ENCODE data around the gene PTEN.

Gene PTEN

DNA sequence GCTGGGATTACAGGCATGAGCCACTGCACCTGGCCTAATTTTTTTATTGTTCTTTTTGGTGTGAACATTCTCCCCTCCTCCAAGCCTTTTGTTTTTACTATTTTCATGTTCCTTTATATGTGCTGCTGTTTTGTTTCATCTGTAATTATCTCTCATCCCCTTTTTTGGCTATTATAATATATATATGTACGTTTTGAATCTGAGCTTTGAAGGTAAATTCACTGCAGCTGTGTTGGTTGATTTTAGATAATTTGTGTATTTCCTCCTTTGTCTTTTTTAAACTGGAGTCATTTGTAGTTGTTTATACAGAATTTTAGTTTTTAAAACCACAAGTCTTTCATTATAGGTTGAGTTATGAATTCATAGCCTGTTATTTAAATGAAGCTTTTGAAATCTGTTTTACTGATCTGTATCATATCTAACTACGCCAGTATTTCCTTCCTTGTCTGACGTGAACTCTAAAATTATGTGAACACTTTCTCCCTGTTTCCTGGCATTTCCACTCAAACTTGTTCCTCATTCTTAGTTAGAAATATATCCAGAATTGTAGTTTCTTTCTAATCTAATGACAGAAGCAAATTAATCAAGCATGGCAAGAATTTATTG, 54.9 kb downstream of the PTEN start:
- Histone ChIP-seq H3K27me3 (ENCODE audit: low read length) (no peaks in the 10 kb centered on the region), H3F3A (ENCODE audit: insufficient read depth) (peaks cover 22% of the 10 kb centered on the region; the same call in 1 of the 2 replicates), H2AFZ (ENCODE audit: low read depth, low read length, severe bottlenecking) (no peak overlapping the region), H3K4me2 (ENCODE audit: low read depth, low read length, poor library complexity, severe bottlenecking) (no peak overlapping the region), H3K4me3 (ENCODE audit: insufficient read depth, low read length, poor library complexity, severe bottlenecking) (no peak overlapping the region), H3K9ac (ENCODE audit: low read length) (no peak overlapping the region), H3K9me2 (replicated peaks; ENCODE audit: insufficient read depth, low read length) (no peaks in the 10 kb centered on the region), H4K20me1 (ENCODE audit: low read depth, low read length) (peaks cover 67% of the 10 kb centered on the region), H3K79me2 (ENCODE audit: insufficient read depth, low read length) (peaks cover 100% of the 10 kb centered on the region), H3K36me3 (ENCODE audit: low read length) (peaks cover 39% of the 10 kb centered on the region), H3K9me3 (ENCODE audit: insufficient read depth, low read length) (no peaks in the 10 kb centered on the region), H3K27ac (ENCODE audit: low read depth, low read length) (no peak overlapping the region)
- no peak for TF ChIP-seq EZH2phosphoT487 (conservative IDR thresholded peaks at IDR 0.05; ENCODE audit: low read length)
- TF ChIP-seq, protein P1, sequence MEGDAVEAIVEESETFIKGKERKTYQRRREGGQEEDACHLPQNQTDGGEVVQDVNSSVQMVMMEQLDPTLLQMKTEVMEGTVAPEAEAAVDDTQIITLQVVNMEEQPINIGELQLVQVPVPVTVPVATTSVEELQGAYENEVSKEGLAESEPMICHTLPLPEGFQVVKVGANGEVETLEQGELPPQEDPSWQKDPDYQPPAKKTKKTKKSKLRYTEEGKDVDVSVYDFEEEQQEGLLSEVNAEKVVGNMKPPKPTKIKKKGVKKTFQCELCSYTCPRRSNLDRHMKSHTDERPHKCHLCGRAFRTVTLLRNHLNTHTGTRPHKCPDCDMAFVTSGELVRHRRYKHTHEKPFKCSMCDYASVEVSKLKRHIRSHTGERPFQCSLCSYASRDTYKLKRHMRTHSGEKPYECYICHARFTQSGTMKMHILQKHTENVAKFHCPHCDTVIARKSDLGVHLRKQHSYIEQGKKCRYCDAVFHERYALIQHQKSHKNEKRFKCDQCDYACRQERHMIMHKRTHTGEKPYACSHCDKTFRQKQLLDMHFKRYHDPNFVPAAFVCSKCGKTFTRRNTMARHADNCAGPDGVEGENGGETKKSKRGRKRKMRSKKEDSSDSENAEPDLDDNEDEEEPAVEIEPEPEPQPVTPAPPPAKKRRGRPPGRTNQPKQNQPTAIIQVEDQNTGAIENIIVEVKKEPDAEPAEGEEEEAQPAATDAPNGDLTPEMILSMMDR (IDR thresholded peaks at IDR 0.05; ENCODE audit: insufficient read depth, low read length, poor library complexity, severe bottlenecking), result no peak

DNA sequence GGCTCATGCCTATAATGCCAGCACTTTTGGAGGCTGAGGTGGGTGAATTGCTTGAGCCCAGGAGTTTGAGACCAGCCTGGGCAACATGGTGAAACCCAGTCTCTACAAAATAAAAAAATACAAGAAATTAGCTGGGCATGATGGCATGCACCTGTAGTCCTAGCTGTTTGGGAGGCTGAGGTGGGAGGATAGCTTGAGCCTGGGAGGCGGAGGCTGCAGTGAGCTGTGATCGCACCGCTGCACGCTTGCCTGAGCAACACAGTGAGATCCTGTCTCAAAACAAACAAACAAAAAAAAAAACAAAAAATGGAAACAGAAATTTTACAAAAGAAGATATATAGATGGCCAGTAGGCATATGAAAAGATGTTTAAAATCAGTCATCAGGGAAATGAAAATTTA, 57.1 kb downstream of the PTEN start:
- TF ChIP-seq, protein P1 (IDR thresholded peaks at IDR 0.05; ENCODE audit: insufficient read depth, low read length, poor library complexity, severe bottlenecking), result no peak
- TF ChIP-seq EZH2phosphoT487 (conservative IDR thresholded peaks at IDR 0.05; ENCODE audit: low read length), result no peak
- H3K9me3 ChIP-seq (ENCODE audit: insufficient read depth, low read length), result no peaks in the 10 kb centered on the region
- H3K9ac ChIP-seq (ENCODE audit: low read length), result no peak overlapping the region
- H3K4me2 ChIP-seq (ENCODE audit: low read depth, low read length, poor library complexity, severe bottlenecking), result no peak overlapping the region
- peaks cover 33% of the 10 kb centered on the region; the same call in 1 of the 2 replicates for H3F3A ChIP-seq (ENCODE audit: insufficient read depth)
- no peak overlapping the region for H3K27ac ChIP-seq (ENCODE audit: low read depth, low read length)
- H3K36me3 ChIP-seq (ENCODE audit: low read length), result peaks cover 50% of the 10 kb centered on the region
- peaks cover 79% of the 10 kb centered on the region for H4K20me1 ChIP-seq (ENCODE audit: low read depth, low read length)
- H3K4me3 ChIP-seq (ENCODE audit: insufficient read depth, low read length, poor library complexity, severe bottlenecking), result no peak overlapping the region
- no peaks in the 10 kb centered on the region for H3K9me2 ChIP-seq (replicated peaks; ENCODE audit: insufficient read depth, low read length)
- peaks cover 100% of the 10 kb centered on the region for H3K79me2 ChIP-seq (ENCODE audit: insufficient read depth, low read length)
- no peaks in the 10 kb centered on the region for H3K27me3 ChIP-seq (ENCODE audit: low read length)
- H2AFZ ChIP-seq (ENCODE audit: low read depth, low read length, severe bottlenecking), result no peak overlapping the region

DNA sequence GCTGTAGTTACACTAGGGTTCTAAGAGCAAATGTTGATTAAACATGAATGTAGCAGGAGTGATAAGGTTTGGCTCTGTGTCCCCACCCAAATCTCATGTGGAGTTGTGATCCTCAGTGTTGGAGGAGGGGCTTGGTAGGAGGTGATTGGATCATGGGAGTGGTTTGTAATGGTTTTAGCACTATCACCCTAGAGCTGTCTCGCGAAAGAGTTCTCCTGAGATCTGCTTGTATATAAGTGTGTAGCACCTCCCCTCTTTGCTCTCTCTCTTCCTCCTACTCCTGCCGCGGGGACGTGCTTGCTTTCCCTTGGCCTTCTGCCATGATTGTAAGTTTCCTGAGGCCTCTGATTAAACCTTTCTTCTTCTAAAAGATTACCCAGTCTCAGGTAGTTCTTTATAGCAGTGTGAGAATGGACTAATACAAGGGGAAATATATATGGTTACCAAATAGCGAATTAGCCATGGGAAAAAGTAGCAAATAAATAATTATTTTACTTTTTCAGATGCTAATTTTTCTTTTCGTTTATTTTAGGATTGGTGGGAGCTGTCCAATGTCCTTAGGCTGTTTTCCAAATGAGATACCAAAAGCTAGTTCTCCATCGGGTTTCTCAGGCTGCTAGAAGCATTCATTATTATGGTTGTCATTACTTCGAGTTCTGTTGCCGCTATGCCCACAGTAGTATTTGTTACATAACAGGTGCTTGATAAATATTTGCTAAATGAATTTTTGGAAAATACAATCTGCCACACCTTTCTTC, 58.7 kb downstream of the PTEN start:
- no peak overlapping the region for H3K4me3 ChIP-seq (ENCODE audit: insufficient read depth, low read length, poor library complexity, severe bottlenecking)
- H3K27me3 ChIP-seq (ENCODE audit: low read length), result no peaks in the 10 kb centered on the region
- peaks cover 64% of the 10 kb centered on the region for H4K20me1 ChIP-seq (ENCODE audit: low read depth, low read length)
- H3K27ac ChIP-seq (ENCODE audit: low read depth, low read length), result no peak overlapping the region
- H3K9me3 ChIP-seq (ENCODE audit: insufficient read depth, low read length), result no peaks in the 10 kb centered on the region
- no peak overlapping the region for H3K4me2 ChIP-seq (ENCODE audit: low read depth, low read length, poor library complexity, severe bottlenecking)
- no peak for TF ChIP-seq EZH2phosphoT487 (conservative IDR thresholded peaks at IDR 0.05; ENCODE audit: low read length)
- TF ChIP-seq, protein P1 (IDR thresholded peaks at IDR 0.05; ENCODE audit: insufficient read depth, low read length, poor library complexity, severe bottlenecking), result no peak
- no peak overlapping the region for H2AFZ ChIP-seq (ENCODE audit: low read depth, low read length, severe bottlenecking)
- peaks cover 100% of the 10 kb centered on the region for H3K79me2 ChIP-seq (ENCODE audit: insufficient read depth, low read length)
- H3K9ac ChIP-seq (ENCODE audit: low read length), result no peak overlapping the region
- H3K36me3 ChIP-seq (ENCODE audit: low read length), result peaks cover 58% of the 10 kb centered on the region
- peaks cover 47% of the 10 kb centered on the region; the same call in 1 of the 2 replicates for H3F3A ChIP-seq (ENCODE audit: insufficient read depth)
- H3K9me2 ChIP-seq (replicated peaks; ENCODE audit: insufficient read depth, low read length), result no peaks in the 10 kb centered on the region

All from SU-DHL-6 (cell line).